22Rv1 (cell line): ENCODE results near the gene TMEM179B.
A peak's percentile ranks its signal among the peaks of the same experiment; 100 is the strongest.

Source experiments
- H3K27ac ChIP-seq: fragments of 450-650 bp; 2 replicates; pipeline ENCODE4 v1.5.1; 2017
- ZFX ChIP-seq: fragments of 450-650 bp; IDR thresholded peaks from 2 replicates; pipeline ENCODE4 v1.6.1; 2017; ENCODE audit warnings: antibody characterized with exemption, borderline replicate concordance
- TF ChIP-seq, protein P1 (sequence below): fragments of 450-650 bp; IDR thresholded peaks from 2 replicates; pipeline ENCODE4 v1.5.1; 2017; ENCODE audit warnings: mild to moderate bottlenecking

Gene TMEM179B

DNA sequence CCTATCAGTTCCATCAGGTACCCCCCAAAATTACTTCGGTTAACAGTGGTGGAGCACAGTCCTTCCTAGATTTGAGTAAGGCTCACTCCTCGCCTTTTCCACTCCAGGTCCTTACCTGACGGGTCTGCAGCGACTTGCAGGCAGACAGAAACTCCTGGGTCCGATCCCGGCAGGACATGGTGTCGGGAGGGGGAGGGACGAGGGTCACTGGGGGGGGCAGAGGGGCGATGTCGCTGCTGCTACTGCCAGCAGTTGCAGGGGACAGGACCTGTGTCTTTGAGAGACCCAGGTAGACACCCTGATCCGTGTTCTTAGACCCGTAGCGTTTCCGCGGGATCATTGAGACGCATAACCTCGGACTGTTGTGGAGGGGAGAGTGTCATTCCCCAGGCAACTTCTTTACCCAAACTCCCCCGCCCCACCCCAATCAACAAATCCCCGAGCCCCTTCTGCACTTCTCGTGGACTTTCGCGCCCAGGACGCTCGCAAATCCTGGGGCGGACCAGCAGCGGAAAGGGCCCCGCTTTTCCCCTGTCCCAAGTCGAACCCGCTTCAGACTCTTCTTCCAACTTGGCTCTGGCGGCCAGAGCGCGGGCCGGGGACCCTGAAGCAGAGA, 43.8 kb downstream of the TMEM179B start:
- TF ChIP-seq ZFX: no peak
- TF ChIP-seq, protein P1, sequence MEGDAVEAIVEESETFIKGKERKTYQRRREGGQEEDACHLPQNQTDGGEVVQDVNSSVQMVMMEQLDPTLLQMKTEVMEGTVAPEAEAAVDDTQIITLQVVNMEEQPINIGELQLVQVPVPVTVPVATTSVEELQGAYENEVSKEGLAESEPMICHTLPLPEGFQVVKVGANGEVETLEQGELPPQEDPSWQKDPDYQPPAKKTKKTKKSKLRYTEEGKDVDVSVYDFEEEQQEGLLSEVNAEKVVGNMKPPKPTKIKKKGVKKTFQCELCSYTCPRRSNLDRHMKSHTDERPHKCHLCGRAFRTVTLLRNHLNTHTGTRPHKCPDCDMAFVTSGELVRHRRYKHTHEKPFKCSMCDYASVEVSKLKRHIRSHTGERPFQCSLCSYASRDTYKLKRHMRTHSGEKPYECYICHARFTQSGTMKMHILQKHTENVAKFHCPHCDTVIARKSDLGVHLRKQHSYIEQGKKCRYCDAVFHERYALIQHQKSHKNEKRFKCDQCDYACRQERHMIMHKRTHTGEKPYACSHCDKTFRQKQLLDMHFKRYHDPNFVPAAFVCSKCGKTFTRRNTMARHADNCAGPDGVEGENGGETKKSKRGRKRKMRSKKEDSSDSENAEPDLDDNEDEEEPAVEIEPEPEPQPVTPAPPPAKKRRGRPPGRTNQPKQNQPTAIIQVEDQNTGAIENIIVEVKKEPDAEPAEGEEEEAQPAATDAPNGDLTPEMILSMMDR: no peak
- peak overlapping the region; percentile 80 for H3K27ac ChIP-seq

DNA sequence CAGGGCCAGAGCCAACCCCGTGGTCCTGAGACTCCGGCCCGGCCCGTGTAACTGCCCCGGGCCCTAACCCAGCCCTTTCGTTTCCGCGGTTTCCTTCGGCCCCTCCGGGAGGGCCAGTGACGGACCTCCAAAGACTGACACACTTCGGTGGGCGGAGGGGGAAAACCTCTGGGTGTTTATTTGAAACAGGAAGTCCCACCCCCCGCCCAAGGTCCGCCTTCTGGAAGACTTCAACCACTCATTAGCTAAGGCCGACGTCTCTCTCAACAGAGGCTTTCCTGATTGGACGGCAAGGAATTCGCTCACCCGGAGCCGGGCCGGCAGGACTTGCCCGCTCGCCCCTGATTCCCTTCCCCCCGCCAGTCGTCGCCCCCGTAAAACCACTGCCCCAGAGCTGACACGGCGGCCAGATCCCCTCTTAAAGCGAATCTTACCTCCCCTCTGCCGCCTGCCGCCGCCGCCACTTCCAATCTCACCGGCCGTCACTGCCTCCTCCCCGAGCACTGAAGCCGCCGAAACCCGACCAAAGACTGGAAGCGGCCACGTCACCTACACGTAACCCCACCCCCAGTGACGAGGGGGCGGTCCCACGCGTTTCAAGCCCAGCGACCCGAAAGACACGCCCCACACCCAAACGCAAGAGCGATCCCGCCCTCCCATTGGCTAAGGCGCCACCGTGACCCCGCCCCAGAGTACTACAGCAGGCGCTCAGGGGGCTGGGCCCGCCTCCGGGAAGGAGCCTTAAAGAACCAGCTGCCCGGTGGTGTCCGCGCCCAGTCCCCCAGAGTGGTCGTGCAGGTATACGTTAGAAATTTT, 44.5 kb downstream of the TMEM179B start, which contains the start of gene STX5:
TSS of gene STX5 (minus strand) at position 532 of the 816 bp plus-strand sequence. CDS start 808 bp downstream, outside the sequence.
- peak within 1 kb of the TSS; percentile 80 for H3K27ac ChIP-seq
- no peak for TF ChIP-seq ZFX
- TF ChIP-seq, protein P1: no peak

DNA sequence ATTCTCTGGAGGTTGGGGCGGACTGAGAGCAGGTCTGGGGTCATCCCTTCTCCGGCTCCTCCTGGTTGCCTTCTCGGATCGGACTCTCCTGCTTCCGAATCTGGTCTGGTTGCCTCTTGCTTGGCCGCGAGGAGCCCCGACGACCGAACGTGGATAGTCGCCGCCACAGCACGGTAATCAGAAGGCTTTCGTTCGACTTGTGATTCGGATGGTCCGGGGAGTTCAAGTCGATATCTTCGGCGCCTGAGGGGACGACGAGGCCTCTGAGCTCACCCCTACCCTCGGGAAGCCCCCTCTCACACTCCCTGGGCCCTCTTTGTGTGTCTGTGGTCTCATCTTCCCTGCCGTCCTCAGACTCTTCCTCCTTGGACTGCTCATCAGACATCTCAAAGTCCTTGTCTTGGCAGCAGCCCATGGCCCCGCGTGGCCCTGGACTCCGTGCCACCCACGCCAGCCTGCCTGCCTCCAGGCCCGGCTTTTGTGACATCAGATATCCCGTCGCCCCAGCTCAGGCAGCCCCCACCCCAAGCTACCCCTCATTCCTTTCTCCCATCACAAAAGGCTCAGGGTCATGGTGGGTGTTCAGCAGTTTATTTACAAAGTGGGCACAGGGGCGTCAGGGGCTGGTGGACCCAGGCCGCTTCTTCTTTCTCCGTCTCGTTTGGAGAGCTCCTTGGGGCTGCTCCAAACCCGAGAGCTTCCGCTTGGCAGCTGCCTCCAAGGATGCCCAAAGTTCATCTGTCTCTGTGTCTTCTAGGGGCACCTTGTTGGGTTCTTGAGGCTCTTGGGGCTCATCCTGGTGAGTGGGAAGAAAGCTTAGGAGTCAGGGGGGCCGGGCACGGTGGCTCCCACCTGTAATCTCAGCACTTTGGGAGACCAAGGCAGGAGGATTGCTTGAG, 45.4 kb downstream of the TMEM179B start, which contains the start of gene TEX54:
TSS of gene TEX54 (minus strand) at position 506 of the 899 bp plus-strand sequence.
- no peak for TF ChIP-seq ZFX
- TF ChIP-seq, protein P1: no peak
- peak within 1 kb of the TSS; percentile 80 for H3K27ac ChIP-seq

DNA sequence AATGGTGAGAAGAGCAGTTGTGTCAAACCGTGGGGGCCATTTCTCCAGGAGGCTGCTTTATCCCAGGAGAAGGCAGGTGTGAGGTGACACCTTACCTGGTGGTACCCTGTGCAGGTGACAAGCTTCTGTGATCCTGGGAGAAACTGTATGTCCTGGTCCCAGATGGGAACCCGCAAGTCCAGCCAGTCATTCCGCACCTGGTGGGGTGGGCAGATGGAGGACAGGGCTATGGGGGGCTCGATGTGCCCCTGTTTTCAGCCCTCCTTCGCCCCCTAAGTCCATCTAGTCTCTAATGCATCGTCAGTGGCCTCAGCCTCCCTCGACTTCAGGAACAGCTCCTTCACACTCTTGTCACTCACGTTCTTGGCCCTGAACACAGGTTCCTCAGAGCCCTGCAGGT, 48.1 kb downstream of the TMEM179B start:
- TF ChIP-seq, protein P1: no peak
- TF ChIP-seq ZFX: no peak
- H3K27ac ChIP-seq: no peak overlapping the region

DNA sequence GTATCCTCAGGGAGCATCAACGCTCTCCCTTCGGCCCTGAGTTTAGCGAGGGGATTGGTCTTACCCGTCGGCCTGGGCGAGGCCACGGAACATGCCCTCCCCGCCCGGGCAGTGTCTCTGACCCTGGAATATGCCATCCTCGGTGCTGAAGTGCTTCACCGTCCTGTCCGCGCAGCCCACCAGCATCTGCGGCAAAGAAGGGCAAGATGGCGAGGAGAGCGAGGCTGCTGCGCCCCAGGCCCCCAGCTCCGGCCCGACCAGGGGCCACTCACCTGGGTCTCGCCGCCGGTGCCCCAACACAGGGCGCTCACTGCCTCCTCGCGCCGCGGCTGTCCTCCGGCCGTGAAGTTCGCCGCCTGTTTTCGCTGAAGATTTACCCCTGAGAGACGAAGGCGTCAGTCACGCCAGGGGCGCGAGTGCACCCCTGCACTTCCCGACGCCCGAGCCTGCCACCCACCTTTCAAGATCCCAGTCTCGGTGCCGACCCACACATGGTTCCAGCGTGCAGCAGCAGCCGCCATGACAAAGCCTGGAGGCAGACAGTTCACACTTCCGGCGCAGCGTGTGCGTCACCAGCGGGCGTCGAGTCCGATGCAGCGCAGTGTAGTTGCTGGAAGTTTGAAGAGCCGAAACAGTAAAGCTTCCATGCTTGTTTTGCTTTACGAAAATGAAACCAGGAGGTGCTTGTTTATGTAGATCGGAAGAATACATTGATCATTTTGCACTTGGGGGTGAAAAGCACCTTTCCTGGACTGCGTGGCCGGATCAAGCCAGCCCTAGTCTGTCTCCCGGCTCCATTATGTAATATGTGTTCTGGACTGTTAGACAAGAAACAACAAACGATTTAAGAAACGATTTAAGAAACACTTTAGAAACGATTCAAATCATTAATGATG, 52.1 kb downstream of the TMEM179B start, which contains the start of gene WDR74:
TSS of gene WDR74 (minus strand) at position 541 of the 896 bp plus-strand sequence. CDS start at position 521, 20 bp downstream.
- H3K27ac ChIP-seq: peak within 1 kb of the TSS; percentile 99
- TF ChIP-seq, protein P1: no peak
- no peak for TF ChIP-seq ZFX
